Nephron (organoid): ENCODE data around the gene FRMD5.

ENCODE experiments used
- H3K27ac Mint-ChIP-seq, 3 experiments: 2 replicates each; pipeline ENCODE4 v1.8.0; 2020; ENCODE audit warnings: mixed read lengths in 3 of 3, mild to moderate bottlenecking in 2 of 3, moderate library complexity in 1 of 3
- H3K27me3 Mint-ChIP-seq: 2 replicates; pipeline ENCODE4 v1.8.0; 2021; ENCODE audit warnings: low read depth, mild to moderate bottlenecking, moderate library complexity, mixed read lengths
- H3K36me3 Mint-ChIP-seq: 2 replicates; pipeline ENCODE4 v1.8.0; 2020; ENCODE audit warnings: low read depth, mixed read lengths
- H3K4me1 Mint-ChIP-seq: 2 replicates; pipeline ENCODE4 v1.8.0; 2020; ENCODE audit warnings: mixed read lengths
- H3K4me3 Mint-ChIP-seq, 3 experiments: 2 replicates each; pipeline ENCODE4 v1.8.0; 2020; ENCODE audit warnings: mild to moderate bottlenecking in 3 of 3, mixed read lengths in 3 of 3, moderate library complexity in 2 of 3
- H3K9me3 Mint-ChIP-seq: 2 replicates; pipeline ENCODE4 v1.8.0; 2020; ENCODE audit warnings: mixed read lengths
- CTCF ChIP-seq, 3 experiments: fragments of 200-600 bp; sonication (generic); IDR thresholded peaks; one replicate each; pipeline ENCODE4 v1.5.0; 2021; ENCODE audit warnings: antibody characterized with exemption in 3 of 3; ENCODE audit not compliant: unreplicated experiment in 3 of 3

Gene FRMD5

GRCh38 chr15:44101944-44102343 lies 93.1 kb downstream of the FRMD5 start:
- TF ChIP-seq CTCF (IDR thresholded peaks at IDR 0.05; ENCODE audit: unreplicated experiment in 3 of 3): no peak
- H3K27me3 Mint-ChIP-seq: no peaks in the 10 kb centered on the region
- peak overlapping the region in 2 of 3 experiments; percentile 1 to 24 for H3K27ac Mint-ChIP-seq
- H3K4me3 Mint-ChIP-seq: no peak overlapping the region
- H3K36me3 Mint-ChIP-seq: no peaks in the 10 kb centered on the region
- H3K9me3 Mint-ChIP-seq: no peaks in the 10 kb centered on the region
- H3K4me1 Mint-ChIP-seq: peaks cover 16% of the 10 kb centered on the region

GRCh38 chr15:44101286-44101685 lies 93.8 kb downstream of the FRMD5 start:
- Mint-ChIP-seq H3K4me1 (peaks cover 16% of the 10 kb centered on the region), H3K9me3 (no peaks in the 10 kb centered on the region), H3K36me3 (no peaks in the 10 kb centered on the region), H3K4me3 (no peak overlapping the region), H3K27ac (no peak overlapping the region), H3K27me3 (no peaks in the 10 kb centered on the region)
- TF ChIP-seq CTCF (IDR thresholded peaks at IDR 0.05; ENCODE audit: unreplicated experiment in 3 of 3): no peak

- no peaks in the 10 kb centered on the region for H3K27me3 Mint-ChIP-seq
- no peaks in the 10 kb centered on the region for H3K9me3 Mint-ChIP-seq
- no peaks in the 10 kb centered on the region for H3K36me3 Mint-ChIP-seq
- no peak overlapping the region for H3K4me3 Mint-ChIP-seq
- peak overlapping the region in 2 of 3 experiments; percentile 24 to 73 for H3K27ac Mint-ChIP-seq
- TF ChIP-seq CTCF (IDR thresholded peaks at IDR 0.05; ENCODE audit: unreplicated experiment in 3 of 3): no peak
- H3K4me1 Mint-ChIP-seq: peaks cover 16% of the 10 kb centered on the region
Observed at GRCh38 chr15:44099671-44100070, 95.4 kb downstream of the FRMD5 start.

GRCh38 chr15:44097552-44097951 lies 97.5 kb downstream of the FRMD5 start:
- Mint-ChIP-seq H3K9me3 (no peaks in the 10 kb centered on the region), H3K27me3 (no peaks in the 10 kb centered on the region)

GRCh38 chr15:44096596-44096995 lies 98.5 kb downstream of the FRMD5 start:
- H3K36me3 Mint-ChIP-seq: no peaks in the 10 kb centered on the region
- peaks cover 11% of the 10 kb centered on the region for H3K4me1 Mint-ChIP-seq
- H3K9me3 Mint-ChIP-seq: no peaks in the 10 kb centered on the region
- no peak for TF ChIP-seq CTCF (IDR thresholded peaks at IDR 0.05; ENCODE audit: unreplicated experiment in 3 of 3)
- H3K4me3 Mint-ChIP-seq: no peak overlapping the region
- no peak overlapping the region for H3K27ac Mint-ChIP-seq
- H3K27me3 Mint-ChIP-seq: no peaks in the 10 kb centered on the region

More at GRCh38 chr15:44097552-44097951, 97.5 kb downstream of the FRMD5 start:
- no peak for TF ChIP-seq CTCF (IDR thresholded peaks at IDR 0.05; ENCODE audit: unreplicated experiment in 3 of 3)
- Mint-ChIP-seq H3K36me3 (no peaks in the 10 kb centered on the region), H3K4me3 (no peak overlapping the region), H3K4me1 (peaks cover 11% of the 10 kb centered on the region), H3K27ac (no peak overlapping the region)

- TF ChIP-seq CTCF (IDR thresholded peaks at IDR 0.05; ENCODE audit: unreplicated experiment in 3 of 3): no peak
- no peak overlapping the region for H3K4me3 Mint-ChIP-seq
- H3K27ac Mint-ChIP-seq: no peak overlapping the region
- H3K36me3 Mint-ChIP-seq: no peaks in the 10 kb centered on the region
- H3K9me3 Mint-ChIP-seq: no peaks in the 10 kb centered on the region
- peaks cover 10% of the 10 kb centered on the region for H3K4me1 Mint-ChIP-seq
- H3K27me3 Mint-ChIP-seq: no peaks in the 10 kb centered on the region
Observed at GRCh38 chr15:44094781-44095180, 100.3 kb downstream of the FRMD5 start.
